Measurements from ENCODE around the gene FOXC2.

- TF ChIP-seq CTCF (IDR thresholded peaks at IDR 0.05) (no peak), POLR2A (IDR thresholded peaks at IDR 0.05) (no peak)
Measured at GRCh38 chr16:86541560-86541959, 25.1 kb upstream of the FOXC2 start.
